ENCODE results near the gene TNFRSF18.

DNA sequence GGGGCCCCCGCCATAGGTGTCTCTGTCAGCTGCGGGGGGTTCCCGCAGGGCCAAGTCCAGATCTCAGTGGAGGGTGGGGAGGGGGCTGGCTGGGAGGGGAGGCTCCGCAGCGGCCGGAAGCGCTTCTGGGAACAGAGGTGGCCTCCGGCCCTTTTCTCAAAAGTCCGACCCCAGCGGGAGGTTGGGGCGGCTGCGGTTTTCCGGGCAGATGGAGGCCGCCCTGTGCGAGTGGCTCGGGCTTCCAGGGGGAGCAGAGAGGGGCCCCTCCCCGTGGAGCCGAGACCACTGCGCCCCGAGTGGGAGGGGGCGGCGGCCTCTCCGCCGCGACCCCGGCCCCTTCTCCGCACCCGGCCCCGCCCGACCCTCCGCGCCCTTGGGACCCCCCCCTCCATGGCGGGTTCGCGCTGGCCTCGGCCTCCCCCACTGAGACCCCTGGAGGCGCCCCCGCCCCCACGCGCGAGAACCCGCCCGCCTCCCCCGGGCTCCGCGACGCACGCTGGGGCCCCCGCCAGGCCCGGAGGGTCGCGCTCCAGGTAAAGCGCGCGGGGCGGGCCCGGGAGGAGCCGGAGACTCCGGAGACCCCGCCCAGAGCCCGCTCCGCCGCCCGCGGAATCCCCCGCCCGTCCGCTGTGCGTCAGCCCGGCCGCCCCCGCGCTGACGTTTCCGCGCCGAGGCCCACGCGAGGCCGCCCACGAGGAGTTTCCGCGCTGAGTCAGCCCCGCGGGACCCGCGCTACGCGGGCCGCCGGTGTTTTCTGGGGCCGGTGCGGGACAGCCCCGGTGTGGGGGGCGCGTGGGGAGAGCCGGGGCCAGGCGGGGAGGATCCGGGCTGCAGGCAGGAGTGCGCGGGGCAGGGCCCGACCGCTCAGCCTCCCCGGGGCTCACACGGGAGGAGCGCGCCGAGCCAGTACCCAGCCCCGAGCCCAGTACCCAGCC is 5.2 kb downstream of the TNFRSF18 start:
- TF ChIP-seq POLR2A (IDR thresholded peaks at IDR 0.05; ENCODE audit: low read length) (no peak), HDAC2 (IDR thresholded peaks at IDR 0.05) (no peak)
- TF ChIP-seq, protein P1, sequence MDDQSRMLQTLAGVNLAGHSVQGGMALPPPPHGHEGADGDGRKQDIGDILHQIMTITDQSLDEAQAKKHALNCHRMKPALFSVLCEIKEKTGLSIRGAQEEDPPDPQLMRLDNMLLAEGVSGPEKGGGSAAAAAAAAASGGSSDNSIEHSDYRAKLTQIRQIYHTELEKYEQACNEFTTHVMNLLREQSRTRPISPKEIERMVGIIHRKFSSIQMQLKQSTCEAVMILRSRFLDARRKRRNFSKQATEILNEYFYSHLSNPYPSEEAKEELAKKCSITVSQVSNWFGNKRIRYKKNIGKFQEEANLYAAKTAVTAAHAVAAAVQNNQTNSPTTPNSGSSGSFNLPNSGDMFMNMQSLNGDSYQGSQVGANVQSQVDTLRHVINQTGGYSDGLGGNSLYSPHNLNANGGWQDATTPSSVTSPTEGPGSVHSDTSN (IDR thresholded peaks at IDR 0.05): no peak
- TF ChIP-seq, protein P2, sequence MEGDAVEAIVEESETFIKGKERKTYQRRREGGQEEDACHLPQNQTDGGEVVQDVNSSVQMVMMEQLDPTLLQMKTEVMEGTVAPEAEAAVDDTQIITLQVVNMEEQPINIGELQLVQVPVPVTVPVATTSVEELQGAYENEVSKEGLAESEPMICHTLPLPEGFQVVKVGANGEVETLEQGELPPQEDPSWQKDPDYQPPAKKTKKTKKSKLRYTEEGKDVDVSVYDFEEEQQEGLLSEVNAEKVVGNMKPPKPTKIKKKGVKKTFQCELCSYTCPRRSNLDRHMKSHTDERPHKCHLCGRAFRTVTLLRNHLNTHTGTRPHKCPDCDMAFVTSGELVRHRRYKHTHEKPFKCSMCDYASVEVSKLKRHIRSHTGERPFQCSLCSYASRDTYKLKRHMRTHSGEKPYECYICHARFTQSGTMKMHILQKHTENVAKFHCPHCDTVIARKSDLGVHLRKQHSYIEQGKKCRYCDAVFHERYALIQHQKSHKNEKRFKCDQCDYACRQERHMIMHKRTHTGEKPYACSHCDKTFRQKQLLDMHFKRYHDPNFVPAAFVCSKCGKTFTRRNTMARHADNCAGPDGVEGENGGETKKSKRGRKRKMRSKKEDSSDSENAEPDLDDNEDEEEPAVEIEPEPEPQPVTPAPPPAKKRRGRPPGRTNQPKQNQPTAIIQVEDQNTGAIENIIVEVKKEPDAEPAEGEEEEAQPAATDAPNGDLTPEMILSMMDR (IDR thresholded peaks at IDR 0.05): no peak
